MM.1S (cell line): ENCODE measurements around the gene PWWP2B.

ENCODE experiments used
- CTCF ChIP-seq: fragments of 300-600 bp; sonication (generic); IDR thresholded peaks from 2 replicates; pipeline ENCODE4 v1.5.1; 2016; ENCODE audit warnings: antibody characterized with exemption, low read length, mixed read lengths
- EZH2 ChIP-seq: fragments of 300-600 bp; sonication (generic); optimal IDR thresholded peaks from 2 replicates; pipeline ENCODE3; 2017; ENCODE audit warnings: low read depth, mild to moderate bottlenecking, antibody characterized with exemption, low read length, mixed read lengths
- EZH2phosphoT487 ChIP-seq: fragments of 300-600 bp; sonication (generic); IDR thresholded peaks from 2 replicates; pipeline ENCODE4 v1.6.1; 2018; ENCODE audit warnings: antibody characterized with exemption, low read length

GRCh38 chr10:132386419-132386831 is 10.6 kb upstream of the PWWP2B start:
- TF ChIP-seq CTCF (no peak), EZH2 (no peak), EZH2phosphoT487 (no peak)
